GM19324 (cell line): Measurements from ENCODE around the gene AXIN1.

Source experiments
- ATAC-seq: cut with Tn5 transposase; IDR thresholded peaks from one replicate; pipeline ENCODE4 v1.9.1; 2021; ENCODE audit warnings: mild to moderate bottlenecking, moderate library complexity; ENCODE audit not compliant: unreplicated experiment, low FRiP score

The AXIN1 gene

DNA sequence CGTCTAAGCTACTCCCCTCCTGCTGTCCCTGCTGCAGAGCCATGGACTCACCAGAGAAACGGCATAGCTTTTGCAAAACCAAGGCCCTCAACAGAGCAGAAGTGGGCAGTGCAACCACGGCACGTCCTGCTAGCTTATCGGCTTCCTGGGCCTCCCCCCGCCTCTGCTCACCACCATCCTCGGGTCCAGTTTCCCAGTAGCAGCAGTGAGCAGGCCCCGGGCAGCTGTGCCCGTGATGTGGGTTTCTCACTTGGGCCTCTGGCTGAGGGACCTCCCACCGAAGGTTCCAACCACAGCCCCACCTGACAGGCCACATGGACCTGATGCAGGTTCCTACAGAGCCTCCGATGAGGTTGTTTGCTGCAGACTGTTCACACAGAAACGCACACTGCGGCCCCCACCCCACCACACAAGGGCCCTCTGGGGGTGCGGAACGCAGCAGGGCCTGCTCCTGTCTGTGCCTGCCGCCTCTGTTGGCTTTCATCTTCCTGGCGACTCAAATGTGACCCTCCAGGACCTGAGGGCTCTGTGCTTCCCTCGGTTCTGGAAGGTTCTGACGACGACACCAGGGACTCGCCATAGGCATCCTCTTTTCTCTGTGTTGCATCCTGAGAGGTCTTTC is 44.7 kb downstream of the AXIN1 start:
- no peak for ATAC-seq

DNA sequence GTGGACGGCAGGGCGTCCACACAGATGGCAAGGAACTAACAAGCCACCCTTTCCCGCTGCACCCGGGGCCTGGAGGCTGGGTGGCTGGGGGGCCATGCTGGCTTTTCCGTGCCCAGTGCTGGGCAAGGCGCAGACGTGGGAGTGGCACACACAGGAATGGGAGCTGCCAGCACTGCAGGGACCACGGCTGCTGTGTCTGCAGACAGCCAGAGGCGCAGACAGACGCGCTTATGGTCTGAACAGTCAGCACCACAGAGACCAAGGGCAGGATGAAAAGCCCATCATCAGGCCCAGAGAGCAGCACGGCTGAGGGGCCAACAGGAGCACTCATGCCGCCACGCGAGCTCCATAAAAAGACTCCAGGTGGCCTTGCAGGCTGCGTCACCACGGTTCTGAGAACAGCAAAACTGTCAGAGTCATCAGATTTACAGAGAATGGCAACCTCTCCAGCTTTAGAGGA is 45.6 kb downstream of the AXIN1 start:
- ATAC-seq: no peak

DNA sequence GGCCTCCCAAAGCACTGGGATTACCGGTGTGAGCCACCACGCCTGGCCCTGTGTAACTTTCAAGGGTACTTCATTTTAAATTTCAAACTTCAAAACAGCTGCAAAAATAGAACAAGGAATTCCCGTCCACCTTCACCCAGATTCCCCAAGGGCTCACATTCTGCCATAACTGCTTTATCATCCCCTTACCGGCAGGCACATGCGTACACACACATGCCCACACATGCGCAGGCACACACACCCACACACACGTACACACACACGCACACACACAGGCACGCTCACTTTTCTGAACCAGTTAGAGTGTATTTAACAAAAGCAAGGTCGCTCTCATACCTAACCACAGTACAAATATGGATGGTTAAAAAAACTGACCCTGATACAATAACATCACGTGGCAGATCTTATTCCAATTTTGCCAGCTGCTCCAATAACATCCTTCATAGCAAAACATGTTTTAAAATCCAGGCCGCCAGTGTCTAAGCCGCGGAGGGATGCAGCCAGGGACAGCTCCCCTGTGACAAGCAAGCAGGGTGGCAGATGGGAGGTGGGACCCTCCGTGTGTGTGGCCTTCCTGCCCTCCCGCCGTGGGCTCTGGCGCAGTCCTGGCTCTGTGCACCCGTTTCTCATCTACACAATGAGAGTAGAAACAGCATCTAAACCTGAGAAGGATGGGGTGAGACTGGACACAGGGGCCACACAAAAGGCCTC is 46.5 kb downstream of the AXIN1 start:
- ATAC-seq: no peak

DNA sequence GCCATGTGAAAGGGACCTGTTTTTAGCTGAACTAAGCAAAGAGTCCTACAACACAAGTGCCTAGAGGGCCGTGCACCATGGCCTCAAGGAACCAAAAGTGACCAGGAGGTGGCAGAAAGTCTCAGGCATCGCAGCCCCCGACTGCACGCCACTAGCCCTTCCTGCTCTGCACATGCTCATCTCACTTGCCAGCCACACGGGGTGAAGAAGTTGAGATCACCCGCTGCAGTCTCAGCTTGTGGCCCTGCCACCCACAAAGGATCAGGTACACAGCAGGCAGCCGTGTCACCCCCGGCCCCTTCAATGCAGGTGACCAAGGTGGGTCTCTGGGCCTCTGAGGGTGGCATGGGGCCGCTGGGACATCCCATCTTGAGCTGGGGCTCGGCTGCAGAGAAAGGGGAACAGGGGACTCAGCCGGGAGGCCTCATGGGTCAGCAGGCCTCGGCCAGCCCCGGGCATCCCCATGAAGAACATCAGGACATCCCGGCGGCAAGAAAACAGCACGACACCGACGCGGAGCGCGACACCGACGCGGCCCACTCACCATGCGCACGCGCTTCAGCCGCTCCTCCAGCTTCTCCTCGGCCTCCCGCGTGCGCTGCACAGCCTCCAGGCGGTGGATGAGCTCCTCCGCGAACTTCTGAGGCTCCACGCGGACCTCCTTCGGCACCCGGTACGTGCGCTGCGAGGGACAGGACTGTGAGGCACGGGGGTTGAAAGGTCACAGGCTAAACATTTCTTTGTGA is 48.6 kb downstream of the AXIN1 start:
- no peak for ATAC-seq

DNA sequence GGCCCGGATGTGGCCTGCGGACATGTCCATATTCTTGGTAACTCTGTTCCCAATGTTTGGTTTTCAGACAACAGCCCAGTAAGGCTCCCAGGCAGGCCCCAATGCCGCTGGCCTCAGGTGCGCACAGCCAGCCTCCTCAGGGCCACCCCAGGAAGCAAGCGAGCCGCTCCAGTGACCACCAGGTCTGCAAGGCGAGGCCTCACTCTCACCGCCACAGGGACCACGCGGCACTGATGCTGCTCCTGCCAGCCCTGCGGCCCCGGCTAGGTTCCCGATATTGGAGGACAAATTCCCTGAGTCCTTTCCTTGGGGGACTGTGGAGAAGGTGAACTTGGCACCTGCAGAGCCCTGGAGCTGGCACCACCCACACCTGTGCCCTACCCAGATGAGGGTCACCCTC is 50.6 kb downstream of the AXIN1 start:
- no peak for ATAC-seq

DNA sequence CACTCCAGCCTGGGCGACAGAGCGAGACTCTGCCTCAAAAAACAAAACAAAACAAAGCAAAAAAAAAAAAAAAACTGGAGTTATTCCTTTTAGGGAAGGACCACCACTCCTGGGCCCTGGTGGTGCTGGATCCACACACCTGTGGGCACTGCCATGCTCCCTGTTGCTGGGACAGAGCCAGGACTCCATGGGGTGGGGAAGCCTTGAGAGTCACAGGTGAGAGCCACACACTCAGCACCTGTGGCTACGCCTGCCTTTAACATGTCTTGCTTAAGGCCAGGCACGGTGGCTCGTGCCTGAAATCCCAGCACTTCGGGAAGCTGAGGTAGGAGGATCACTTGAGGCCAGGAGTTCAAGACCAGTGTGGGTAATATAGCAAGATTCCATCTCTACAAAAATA is 51.3 kb downstream of the AXIN1 start:
- ATAC-seq: no peak

DNA sequence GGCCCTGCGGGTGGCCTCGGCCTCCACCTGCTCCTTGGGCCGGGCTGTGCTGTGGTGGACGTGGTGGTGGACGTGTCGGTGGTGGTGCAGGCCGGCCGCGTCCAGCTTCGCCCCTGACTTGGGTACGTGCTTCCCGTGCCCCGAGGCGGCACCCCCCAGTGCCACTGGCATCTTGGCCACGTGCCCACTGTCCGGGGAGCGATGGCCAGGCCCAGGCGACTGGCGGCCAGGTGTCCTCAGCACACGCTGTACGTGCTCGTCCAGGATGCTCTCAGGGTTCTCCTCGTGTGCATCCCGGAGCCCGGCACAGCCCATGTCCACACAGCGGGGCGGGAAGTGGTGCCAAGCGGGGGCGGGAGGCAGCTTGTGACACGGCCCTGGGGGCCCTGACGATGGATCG is 54.7 kb downstream of the AXIN1 start:
- ATAC-seq: no peak

DNA sequence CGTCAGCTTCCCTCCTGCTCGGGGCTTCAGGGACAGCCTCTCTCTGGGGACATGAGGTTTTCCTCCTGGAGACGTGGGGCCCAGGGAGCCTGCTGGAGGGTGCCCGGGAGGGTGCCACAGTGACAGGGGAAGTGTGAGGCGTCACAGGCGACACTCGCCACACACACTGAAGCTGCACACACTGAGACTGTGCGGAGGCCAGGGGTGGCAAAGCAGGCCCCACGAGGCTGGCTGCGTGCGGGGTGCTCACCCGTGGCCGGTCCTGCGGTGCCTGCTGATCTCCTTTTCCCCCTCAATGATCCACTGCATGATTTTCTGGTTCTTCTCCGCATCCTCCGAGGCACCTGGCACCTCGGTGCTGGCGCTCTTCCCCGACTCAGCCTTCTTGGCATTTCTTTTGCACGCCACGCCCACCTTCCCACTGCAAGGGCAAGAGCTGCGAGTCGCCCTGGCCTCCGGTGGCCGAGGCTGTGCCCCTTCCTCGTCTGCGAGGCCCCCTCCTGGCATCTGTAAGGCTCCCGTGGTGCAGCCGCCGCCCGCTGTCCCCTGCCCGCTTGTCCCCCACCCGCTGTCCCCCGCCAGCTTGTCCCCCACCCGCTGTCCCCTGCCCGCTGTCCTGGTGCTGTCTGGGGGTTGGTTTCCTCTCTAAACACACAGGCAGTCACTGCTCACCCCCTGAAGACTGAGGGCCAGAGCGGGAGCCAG is 55.6 kb downstream of the AXIN1 start:
- no peak for ATAC-seq

DNA sequence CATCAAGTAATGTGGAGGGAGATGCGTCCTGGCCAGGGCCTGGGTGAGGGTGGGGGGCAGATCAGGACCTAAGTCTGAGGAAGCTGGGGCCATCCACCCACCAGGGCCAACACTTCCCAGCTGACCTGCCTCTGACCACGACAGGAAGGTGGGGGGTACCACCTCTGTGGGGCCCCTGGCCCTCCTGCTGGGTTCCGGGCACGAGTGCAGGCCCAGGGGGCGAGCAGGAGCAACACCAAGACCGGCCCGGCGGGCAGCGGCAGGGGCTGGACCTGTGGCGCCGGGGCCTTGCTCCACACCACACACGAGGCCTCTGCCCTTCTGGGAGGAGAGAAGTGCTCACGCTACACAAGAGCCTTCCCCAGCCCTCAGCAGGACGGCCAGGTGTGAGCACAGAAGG is 56.2 kb downstream of the AXIN1 start:
- no peak for ATAC-seq

DNA sequence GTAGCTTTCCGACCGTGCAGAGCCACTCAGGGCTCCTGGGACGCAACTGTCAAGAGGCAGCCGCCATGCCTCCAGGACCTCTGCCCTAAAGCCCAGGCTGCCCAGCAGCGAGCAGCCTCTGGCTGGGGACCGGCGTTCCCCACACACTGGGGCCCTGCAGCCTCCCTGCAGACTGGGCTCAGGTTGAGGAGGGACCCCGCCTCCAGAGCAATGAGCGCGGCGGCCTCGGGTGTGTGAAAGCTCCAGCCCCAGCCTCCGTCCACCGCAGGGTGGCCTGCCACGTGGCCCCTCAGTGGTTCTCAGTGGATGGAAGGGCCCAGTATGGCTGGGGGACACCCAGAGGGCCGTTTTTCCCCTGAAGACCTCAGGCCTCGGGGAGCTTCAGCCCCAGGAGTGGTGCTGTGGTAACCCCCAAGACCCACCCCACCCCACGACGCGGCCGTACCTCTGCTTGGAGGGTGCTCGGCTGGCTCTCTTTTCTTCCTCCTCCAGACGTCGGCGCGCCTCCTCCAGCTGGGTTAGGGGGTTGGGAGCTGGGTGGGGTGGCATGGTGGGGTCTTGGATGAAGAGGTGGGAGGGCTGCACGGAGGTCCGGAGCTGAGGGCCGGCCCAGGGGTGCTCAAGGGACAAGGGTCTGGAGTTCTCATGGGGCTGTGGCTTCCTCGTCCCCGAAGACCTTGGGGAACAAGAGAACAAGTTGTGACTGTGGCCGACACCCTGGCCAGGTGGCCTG is 59.3 kb downstream of the AXIN1 start:
- no peak for ATAC-seq

DNA sequence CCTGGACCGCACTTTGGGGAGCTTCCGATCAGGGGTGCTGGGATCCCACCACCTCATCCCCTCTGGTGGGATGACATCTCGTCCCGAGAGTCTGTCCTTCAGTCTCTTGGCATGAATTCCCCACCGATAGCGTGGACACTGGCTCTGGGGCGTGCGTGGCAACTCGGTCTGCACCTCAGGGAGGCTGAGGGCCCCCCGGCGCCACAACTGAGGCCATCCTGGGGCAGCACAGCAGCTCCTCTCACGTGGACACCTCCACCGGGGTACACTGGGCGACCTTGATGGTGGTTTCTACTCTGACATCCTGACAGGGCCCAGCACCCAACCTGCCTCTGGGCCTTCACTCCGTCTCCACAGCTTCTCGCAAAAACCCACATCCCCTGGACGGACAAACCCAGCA is 61.0 kb downstream of the AXIN1 start:
- ATAC-seq: no peak

DNA sequence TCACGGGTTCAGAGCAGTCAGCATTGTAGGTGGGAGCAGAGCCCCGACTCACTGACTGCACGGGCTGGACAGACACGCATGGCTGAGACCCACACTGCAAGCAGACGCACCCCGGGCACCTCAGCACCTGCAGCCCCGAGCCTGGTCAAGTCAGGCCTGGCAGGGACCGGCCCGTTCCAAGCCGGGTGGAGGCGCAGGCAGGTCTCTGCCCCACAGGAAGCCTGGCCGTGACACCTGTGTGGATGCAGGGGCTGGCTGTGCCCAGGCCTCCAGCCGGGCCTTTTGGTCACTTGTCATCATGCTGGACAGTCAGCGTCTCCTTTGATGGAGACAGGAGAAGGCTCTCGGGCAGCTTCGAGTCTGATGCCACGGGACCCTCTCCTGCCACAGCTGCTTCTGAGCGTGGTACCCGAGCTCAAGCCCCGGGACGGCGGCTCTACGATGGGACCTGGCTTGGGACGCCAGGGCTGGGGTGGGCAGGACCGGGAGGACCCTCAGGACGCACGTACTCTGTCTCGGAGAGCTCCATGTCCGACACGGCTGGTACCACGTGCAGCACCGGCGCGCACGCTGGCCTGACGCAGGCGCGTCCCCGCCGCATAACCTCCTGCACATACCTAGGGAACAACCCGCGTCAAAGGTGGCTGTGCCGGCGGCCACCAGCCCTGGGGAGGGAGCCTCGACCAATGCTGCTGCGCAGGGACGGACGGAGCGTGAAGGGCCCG is 61.7 kb downstream of the AXIN1 start:
- no peak for ATAC-seq

DNA sequence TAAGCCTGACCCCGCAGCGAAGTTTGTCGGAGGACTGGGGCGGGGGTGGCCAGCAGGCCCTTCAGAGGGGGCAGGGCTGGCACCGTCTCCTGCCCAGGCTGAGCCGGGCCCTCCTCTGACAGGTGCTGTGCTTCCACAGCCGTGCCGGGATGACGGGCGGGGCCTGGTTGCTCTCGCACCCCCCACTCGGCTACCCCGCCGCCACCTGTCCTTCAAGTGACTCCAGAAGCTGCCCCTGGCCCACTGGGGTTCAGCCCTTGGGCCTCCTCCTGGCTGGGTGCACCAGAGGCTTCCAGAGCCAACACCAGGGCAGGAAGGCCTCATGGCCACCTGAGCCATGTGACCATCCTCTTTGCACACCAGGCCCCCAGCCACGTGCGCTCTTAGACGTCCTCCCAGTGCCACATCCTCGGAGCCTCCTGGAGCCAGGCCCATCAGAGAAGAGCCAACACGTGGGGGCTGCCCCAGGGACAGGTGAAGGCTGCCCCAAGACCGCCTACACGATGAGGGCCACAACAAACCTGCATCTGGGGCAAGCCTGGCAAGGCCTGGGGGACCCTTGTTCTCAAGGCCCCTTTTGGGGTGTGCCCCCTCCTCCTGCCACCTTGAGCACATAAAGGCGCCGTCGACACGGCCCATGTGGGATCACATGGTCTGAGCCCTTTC is 62.4 kb downstream of the AXIN1 start:
- no peak for ATAC-seq

DNA sequence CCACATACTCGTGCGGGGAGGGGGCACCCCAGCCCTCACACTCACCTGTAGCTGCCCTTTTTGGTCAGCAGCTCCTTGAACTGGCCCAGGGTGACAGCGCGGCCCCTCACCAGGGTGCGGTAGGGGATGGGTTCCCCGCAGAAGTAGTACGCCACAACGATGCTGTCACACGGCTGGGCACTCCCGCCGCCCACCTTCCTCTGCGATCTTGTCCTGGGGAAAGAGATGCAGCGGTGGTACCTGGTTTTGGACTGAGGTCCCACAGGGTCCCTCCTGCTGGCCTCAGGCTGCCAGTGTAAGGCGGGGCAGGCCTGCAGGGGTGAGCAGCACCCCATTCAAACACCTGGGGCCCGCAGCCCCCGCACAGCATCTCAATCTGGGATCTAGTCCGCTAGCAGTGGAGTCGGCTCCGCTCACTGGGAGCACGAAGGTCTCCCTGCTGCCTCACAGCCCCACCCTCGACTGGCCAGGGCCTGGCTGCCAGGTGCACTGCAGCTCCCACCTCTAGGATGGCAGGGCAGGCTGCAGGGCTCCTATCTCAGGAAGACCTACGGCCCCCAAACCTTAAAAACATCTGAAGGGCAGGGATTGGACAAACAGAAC is 63.0 kb downstream of the AXIN1 start:
- no peak for ATAC-seq

DNA sequence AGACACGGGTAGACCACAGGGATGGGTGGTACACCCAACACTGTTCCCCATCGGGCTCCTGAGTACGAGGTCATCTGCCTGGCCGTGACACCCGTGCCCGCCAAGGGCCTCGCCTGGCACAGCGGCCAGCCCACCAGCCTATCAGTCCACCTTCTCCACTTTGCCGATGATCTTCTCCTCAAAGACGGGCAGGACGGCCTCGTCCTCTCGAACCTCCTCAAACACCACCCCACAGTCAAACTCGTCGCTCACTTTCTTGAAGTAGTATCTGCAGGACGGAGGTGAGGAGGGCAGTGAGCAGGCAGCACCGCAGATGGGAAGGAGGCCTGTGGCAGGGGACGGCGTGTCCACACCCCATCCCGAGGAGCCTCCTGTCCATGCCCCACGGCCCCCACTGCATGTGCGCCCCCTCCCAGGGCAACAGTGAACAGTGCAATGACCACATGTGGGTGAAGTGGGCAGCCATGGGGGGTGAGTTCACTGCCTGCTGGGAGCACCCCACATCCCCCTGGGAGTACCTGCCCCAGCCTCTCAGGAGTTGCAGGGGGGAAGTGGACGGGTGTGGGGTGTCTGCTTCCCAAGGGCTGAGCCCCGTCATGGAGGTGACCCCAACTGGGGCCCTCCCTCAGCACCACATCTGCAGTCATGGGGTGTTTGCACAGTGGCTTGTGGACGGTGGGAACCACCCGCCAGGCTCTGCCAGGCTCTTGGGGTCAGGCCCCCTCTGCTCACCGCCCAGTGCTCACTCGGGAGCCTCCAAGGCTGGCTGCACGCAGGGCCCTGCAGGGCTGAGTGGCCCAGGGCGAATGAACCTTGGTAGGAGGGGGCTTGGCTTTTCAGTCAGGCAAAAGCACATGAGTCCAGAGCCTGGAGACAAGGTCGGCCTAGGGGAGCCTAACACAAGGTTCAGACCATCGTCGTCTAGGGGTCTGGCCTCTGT is 64.3 kb downstream of the AXIN1 start:
- no peak for ATAC-seq

DNA sequence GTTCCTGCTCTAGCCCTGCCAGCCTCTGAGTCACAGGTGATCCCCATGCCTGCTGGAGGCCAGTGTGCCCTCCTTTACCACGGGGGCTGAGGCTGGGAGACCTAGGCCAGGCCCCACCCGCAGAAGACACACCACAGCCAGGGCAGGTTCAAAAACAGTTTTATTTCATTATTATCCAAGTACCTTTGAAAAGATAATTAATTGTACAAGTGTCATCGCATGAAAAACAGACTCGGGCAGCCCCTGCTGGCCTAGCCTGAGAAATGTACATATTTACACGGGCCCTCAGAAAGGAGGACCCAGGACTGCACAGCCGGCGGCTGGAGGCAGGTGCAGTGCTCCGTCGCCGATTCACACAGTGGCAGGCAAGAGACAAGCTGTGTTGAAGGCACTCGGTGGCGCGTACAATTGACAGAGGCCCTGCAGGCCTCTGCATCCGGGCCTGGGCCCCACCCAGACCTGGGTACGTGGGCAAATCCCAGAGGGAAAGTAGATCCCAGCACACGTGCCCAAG is 65.2 kb downstream of the AXIN1 start:
- no peak for ATAC-seq

DNA sequence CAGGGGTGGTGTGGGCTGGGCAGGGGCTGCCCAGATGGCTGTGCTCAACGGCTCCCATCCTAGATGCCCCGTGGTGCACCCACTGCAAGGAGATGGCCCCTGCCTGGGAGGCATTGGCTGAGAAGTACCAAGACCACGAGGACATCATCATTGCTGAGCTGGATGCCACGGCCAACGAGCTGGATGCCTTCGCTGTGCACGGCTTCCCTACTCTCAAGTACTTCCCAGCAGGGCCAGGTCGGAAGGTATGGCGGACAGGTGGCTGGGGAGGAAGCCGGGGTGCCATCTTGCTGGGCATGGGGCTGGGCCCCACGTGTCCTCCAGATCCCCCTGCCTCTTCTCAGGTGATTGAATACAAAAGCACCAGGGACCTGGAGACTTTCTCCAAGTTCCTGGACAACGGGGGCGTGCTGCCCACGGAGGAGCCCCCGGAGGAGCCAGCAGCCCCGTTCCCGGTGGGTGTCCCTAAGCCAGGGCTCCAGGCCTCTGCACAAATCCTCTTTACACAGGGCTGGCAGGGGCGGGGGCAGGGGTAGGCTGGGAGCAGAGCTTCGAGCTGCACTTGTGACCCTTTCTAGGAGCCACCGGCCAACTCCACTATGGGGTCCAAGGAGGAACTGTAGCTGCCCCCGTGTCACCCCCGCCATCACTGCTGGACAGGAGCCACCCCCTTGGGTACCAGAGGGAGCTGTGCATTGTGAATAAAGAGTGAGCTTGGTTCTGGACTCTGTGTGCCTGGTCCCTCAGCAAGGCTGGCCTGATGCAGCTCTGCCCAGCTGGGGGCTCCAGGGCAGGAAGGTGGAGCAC is 65.8 kb downstream of the AXIN1 start:
- no peak for ATAC-seq
